AG09309 (cell line): ENCODE results near the gene STYK1.

Experiments used
- DNase-seq: peaks from one replicate; pipeline ENCODE4 v3.0.0-alpha.2; 2010; ENCODE audit warnings: low read depth
- H3K4me3 ChIP-seq: 2 replicates; pipeline ENCODE4 v1.5.1; 2011; ENCODE audit warnings: mild to moderate bottlenecking, low read depth, low read length, moderate library complexity; ENCODE audit not compliant: control insufficient read depth
- TF ChIP-seq, protein P1 (sequence below): IDR thresholded peaks from 2 replicates; pipeline ENCODE4 v1.5.1; 2011; ENCODE audit warnings: mild to moderate bottlenecking, low read depth, low read length, inconsistent platforms; ENCODE audit not compliant: insufficient read depth, control insufficient read depth; ENCODE audit errors: missing control alignments

The STYK1 gene

DNA sequence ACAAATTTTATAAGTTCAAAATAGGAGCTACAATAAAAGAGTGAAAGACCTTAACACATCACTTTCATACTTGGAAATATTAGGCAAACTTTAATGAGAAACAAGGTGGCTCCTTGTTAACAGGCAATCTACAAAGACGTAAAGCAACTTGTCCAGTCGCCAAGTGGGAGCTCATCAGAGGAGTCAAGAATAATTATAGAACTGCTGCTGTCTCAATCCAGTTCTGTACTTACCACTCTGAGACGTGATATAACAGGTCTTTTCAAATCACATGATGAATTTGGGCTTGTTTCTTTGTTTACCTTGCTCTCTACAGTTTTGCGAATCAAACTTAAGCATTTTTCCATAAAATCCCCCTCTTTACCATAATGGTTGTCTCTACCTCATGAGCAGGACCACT, 45.6 kb upstream of the STYK1 start:
- no peak overlapping the region for H3K4me3 ChIP-seq
- no peak for DNase-seq
- TF ChIP-seq, protein P1, sequence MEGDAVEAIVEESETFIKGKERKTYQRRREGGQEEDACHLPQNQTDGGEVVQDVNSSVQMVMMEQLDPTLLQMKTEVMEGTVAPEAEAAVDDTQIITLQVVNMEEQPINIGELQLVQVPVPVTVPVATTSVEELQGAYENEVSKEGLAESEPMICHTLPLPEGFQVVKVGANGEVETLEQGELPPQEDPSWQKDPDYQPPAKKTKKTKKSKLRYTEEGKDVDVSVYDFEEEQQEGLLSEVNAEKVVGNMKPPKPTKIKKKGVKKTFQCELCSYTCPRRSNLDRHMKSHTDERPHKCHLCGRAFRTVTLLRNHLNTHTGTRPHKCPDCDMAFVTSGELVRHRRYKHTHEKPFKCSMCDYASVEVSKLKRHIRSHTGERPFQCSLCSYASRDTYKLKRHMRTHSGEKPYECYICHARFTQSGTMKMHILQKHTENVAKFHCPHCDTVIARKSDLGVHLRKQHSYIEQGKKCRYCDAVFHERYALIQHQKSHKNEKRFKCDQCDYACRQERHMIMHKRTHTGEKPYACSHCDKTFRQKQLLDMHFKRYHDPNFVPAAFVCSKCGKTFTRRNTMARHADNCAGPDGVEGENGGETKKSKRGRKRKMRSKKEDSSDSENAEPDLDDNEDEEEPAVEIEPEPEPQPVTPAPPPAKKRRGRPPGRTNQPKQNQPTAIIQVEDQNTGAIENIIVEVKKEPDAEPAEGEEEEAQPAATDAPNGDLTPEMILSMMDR = no peak

DNA sequence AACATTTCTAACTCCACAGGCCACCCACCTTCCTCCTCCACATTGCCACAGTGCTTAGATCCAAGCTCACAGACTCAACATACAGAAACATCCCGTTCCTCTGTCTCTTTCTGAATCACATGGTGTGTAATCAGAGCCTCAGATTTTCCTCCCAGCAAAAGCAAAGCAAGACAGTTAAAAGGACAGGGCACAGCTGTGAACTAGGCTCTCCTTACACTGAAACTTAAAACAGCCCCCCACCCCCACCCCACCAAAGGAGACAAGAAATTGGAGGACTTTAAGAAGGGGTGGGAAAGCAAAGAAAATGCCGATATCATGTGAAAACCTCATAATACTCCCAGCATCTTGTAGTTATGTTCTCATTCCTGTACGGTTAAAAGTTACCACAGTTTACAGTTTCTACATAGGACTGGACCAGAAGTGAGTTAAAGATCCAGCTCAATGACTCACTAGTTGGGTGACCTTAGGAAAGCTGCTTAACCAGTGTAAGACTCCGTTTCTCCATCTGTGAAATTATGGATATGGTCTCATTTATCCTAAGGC, 44.5 kb upstream of the STYK1 start:
- TF ChIP-seq, protein P1 = no peak
- H3K4me3 ChIP-seq = peak overlapping the region; percentile 29
- peak; percentile 44 for DNase-seq

DNA sequence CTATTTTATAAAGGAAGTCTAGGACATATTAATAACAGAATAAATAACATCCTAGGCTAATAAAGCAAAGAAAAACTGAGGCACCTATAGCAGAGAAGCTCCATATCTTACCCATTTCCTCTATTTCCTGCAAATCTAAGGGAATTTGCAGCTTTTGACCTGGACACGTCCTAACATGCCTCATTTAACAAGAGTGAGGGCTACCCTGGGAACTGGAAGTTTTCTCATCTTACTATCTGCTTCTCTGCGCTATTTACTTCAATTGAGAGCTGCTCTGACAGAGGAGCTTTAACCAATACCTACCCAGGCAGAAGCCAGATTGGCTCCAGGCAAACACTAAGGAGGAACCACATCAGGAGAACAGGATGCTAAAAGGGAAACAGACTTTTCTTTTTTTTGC, 43.6 kb upstream of the STYK1 start:
- no peak overlapping the region; the same call in 1 of the 2 replicates for H3K4me3 ChIP-seq
- no peak for DNase-seq
- TF ChIP-seq, protein P1 = no peak

DNA sequence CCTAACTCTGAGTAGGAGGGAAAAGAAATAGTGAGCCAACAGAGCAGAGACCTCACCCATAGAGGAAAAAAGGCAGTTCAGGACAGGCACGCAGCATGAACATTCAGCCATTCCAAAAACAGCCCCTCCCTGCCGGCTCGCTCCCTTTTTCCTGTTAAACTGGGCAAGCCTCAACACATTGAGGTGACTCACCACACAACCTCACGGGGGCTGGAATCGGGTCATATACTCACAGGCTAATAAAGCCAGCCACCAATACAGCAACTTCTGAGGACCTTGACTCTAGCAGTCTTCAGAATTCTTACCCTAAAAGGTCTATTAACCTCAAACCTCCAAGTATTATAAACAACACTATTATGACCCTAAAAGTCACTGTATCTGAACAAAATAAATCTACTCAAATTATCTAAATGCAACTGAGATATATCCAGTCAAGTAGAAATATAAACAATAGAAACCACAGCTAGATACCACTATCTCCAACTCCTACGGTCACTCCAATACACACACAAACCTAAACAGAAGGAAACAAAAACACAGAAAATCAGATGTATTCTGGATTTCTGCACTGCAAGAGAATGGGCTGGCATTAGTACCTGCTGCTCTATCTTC, 43.0 kb upstream of the STYK1 start:
- H3K4me3 ChIP-seq = peak overlapping the region; percentile 5; the same call in 1 of the 2 replicates
- TF ChIP-seq, protein P1 = no peak
- peak; percentile 70 for DNase-seq

DNA sequence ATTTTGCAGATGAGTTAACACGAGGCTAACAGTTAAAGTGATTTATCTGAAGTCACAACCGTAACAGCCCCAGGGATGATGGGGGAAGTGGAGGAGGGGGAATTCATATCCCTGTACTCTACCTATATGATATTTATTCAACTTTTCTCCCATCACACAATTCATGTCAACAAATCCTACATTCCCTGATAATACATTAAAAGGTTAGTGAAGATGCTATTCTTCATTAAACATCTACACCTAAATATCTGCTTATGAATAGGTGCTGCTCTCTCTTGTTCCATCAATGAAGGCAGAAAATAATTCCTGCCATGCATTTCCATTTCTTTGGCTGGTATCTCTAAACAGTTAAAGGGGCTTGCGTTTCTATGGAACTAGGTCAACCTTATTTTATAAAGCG, 42.4 kb upstream of the STYK1 start:
- no peak for DNase-seq
- peak overlapping the region; percentile 5; the same call in 1 of the 2 replicates for H3K4me3 ChIP-seq
- TF ChIP-seq, protein P1 = no peak

DNA sequence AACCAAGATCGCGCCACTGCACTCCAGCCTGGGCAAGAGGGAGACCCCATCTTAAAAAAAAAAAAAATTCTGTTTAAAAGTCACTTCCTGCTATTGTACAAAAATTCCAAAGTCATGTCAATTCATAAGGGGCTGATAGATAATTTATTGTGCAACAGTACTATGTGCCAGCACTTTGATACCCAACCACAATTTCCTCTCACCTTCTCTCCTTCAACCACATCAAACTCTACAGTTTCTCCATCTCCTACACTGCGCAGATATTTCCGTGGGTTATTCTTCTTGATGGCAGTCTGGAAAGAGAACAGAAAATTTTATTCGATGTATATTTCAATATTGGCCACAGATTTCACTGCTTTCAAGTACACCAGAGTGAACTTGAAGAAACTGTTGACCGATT, 41.6 kb upstream of the STYK1 start:
- H3K4me3 ChIP-seq = no peak overlapping the region
- DNase-seq = no peak
- TF ChIP-seq, protein P1 = no peak
